Measurements from ENCODE around the gene C11orf16.
"Not testable (repeated sequence)": the region's sequence is repeated elsewhere in the genome, so short reads cannot be mapped to it uniquely, and the experiment has no call there.

Gene C11orf16, protein sequence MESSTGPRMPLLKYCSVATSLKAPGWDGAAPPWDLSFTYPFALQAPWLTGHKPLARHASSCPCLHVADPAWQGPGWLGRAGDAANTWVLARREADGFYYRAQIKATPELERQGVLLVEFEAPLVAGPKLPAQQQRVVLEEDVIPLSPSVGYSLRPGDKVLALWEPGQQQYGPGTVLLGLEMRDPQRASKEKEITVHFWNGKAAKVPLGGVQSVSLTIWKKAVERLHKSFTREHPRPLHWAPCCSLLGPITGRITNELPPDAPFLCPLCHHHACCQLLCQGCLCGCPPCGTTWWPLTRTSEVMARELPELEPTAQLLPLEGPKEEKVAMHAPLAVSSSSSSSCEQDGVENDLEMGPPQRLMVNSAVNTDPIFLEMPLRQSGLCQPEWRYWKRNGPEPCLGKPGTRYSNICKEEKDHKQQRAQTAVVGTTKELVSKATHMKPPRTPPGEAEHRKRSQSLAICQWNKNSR

DNA sequence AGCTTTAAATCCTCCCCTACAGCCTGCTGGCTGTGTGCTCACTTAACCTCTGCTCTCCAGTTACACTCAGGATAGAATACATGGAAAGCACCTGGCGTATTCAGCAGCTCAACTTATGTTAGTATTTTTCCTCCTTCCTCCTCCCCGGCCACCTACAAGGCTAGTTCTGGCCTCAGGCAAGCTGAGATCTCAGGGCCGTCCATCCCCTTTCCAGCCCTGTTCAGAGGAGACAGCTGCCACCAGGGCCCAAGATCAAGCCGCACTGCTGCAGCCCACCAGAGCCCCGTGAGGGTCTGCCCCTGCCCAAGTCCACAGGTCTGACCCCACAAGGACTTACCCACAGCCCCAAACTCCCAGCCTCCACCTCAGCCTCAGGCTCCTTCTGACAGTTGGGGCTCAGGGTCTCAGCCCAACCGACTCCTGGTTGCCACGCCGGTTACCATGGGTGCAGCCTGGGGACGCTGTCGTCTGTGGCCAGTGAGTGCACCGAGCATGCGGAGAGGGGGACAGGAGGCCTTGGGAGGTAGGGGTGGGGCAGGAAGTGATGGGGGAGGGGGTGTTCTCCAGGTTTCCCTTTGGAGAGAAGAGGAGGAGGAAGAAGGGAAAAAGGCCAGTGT, at the start of gene C11orf16:
TSS of gene C11orf16 (minus strand) at position 384 of the 617 bp plus-strand sequence. CDS start 639 bp downstream, outside the sequence.
- DNase-seq = no peak

DNA sequence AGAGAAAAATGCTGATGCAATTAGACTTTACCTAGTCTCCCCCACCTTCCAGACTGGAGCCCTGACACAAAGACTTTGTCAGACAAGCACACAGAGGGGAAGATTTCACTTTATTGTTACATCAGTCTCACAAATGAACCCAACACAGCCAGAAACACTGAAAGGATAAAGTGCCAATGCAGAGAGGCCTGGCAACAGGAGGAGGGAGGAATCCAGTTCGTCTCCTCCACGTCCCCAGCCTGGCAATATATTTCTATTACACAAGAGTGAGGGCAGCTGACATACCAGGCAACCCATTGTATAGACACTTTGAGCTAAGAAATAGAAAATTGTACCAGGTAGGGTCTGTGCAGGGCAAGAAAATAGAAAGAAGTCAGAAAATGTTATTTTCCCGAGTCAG, 47.7 kb upstream of the C11orf16 start:
- DNase-seq = no peak

DNA sequence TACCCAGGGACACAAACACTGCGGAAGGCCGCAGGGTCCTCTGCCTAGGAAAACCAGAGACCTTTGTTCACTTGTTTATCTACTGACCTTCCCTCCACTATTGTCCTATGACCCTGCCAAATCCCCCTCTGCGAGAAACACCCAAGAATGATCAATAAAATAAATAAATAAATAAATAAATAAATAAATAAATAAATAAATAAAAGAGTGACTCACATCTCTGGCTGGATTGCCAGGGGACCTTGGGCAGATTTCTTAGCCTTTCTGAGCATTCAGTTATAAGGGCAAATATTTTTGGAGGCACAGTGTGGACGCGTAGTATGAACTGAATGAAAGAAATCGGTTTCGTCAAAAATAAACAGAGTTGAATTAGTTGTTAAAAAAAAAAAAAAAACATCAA, 46.6 kb upstream of the C11orf16 start:
- not testable (repeated sequence) for DNase-seq

DNA sequence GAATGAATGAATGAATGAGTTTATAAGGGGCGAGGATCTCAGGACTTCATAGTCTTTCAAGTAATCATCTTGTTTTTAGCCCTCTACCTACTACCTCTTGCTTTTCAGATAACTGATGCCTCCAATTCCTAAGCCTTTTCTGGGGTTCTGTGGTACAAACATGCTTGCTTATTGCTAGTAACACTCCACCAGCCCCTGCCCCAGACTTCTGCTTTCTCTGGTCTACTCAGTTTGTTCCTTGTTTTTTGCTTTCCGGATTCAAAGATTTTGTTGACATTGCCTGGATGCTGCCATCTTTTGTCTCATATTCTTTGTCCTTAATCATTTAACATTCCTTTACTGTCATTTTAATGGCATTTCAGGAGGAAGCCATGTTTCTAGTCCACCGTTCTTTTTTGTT, 40.4 kb upstream of the C11orf16 start:
- DNase-seq = peak in 2 of 3 donors; percentile 30 to 50

DNA sequence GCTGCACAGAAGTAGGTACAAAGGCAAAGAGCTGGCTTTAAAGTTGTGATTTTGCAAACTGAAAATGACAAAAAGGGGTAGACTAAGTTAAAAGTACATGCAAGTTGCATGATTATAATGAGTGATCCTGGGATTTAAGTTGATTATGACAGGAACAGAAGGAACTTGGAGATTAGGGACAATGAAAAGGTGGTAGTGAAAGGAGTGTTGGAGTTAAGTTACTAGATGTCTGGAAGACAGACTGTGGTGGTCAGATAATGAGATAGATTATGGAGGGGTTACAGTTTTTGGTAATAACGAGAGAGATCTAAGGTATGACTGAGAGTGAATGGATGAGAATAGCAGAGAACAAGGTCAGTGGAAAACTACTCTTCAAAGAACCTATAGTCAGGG, 39.2 kb upstream of the C11orf16 start:
- DNase-seq = no peak

DNA sequence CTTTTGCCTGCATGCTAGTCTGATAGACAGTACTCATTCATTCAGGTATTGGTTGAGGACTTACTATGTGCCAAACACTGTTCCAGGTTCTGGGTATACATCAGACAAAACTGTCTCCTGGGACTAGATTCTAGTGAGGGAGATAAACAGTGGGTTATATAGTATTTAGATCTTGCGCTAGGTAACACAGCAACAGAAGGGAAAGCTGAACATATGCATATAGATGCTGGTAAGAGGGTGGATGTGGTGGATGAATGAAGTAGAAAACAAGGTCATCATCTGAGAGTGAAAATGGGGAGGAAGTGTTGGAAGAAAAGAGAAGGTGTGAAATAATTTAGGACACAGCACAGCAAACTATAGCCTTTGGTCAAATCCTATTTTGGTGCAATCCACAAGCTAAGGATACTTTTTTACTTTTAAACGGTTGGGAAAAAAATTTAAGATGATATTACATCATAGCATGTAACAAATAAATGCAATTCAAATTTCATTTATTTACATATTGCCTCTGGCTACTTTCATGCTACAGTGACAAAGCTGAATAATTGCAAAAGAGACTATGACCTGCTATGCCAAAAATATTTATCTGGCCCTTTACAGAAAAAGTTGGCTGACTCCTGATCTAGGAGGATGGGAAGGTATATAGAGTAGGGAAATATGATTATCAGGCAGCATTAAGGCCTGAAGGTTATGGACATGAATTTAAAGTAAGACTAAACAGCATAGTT, 38.6 kb upstream of the C11orf16 start:
- DNase-seq = no peak

DNA sequence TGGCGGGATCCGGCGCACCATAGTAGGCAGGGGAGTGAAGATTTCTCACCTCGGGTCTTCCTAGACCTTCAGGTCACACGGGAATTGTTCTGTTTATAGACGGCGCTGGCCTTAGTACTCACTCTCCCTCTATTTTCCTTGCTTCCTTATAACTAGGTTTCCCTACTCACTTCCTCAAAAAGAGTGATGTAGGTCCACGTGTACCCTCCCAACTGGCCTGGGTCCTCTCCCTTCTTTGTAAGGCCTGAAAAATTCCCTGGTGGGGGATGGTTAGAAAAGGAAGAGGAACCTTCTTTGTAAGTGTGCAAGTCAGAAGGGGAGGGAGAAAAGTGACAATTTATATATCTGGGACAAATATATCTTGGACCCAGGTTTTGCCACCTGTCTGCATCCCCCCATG, 34.4 kb upstream of the C11orf16 start:
- peak; percentile 81 to 87 (median 86) for DNase-seq

DNA sequence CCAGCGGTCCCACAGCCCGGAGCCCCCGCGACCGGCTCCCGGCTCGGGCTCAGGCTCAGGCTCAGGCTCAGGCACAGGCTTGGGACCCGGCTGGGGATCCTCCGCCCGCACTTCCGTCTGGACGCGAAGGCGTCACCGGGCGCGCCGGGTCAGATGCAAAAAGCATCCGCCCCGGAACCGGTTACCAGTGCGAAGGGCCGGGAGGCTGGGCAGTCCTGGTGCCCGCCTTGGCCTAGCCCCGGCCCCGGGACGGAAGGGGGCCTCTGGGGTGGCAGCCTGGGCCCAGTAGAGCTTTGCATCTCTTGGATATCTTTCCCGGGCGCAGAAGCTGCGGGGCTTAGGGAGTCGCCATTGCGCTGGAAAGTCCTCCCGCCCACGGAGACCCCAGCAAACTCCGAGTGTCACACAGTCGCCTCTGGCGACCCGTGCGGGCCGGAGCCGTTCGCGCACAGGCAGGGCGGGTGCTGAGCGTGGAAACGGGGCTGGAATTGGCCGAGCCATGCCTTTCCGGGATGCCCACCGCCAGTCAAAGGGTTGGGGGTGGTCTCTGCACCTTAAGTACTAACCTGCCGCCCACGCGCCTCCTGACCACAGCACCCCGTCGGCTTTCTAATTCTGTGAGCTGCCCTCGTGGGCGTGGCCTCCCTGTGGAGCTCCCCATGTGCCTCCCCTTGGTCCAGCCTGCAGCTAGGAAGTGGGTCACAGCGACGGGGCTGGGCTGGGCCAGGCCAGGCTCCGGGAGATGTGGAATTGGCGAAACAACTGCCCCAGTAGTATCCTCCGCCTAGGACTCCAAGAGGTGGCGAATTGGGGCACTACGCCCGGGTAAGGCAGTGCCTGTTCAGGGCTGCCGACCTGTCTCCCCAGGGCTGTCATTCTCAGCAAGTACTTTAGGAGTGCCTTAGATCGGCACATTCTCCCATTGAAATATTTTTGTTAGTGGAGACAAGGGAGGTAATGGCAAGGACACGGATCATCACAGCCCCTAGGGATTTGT, 31.9 kb upstream of the C11orf16 start, which contains the start of gene TMEM9B:
TSS of gene TMEM9B (minus strand) at position 119 of the 997 bp plus-strand sequence. CDS start 129 bp downstream, outside the sequence.
- DNase-seq = peak; percentile 92 to 96 (median 96)

DNA sequence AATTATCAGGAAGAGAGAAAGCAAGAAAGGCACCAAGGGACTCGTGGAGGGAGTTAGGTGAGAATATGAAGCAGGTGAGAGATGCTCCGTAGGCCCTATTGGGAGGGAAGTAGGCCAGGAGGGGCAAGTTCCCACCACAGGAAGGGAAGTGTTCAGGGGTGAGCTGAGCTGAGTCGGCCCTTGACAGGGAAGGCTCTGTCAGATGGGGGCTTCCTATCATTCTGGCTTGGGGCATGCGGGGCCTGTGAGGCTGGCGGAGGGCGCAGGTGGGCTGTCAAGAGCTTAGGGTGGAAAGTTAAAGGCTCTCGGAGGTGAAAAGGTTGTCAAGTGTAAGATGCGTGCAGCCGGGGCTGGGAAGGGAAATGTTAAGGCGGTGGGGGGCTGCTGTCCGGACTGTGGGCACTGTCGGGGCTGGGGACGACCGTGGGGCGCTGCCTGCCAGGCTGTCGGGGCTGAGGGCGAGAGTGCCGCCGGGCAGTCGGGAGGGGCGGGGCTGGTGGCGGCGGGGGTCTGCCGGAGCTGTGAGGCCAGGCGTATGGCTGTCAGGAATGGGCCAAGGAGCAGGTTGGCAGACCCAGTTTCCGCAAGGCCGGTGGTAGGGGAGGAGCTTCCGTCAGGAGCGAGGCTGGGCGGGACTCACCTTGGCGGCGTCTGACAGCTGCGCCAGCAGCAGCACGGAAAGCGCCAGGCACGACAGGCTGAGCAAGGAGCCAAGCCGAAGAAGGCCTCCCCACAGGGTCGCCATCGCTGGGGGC, 31.0 kb upstream of the C11orf16 start:
- peak in 1 of 3 donors; percentile 20 for DNase-seq

DNA sequence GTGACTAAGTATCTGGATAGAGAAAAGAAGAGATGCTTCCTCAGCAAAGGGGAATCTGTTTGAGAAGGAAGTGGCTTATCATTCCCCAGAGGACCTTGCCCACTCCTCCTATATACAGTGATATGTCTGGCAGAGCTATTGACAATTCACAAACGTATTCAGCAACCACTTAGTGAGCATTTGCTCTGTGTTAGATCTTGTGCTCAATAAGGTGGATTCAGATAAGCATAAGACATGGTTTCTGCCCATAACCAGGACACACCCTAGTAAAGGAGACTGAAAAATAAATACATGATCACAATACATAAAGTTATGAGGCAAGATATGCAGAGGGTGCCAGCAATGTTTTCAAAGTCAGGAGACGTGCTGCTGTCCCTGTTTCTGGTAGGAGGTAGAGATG, 30.1 kb upstream of the C11orf16 start:
- DNase-seq = no peak

DNA sequence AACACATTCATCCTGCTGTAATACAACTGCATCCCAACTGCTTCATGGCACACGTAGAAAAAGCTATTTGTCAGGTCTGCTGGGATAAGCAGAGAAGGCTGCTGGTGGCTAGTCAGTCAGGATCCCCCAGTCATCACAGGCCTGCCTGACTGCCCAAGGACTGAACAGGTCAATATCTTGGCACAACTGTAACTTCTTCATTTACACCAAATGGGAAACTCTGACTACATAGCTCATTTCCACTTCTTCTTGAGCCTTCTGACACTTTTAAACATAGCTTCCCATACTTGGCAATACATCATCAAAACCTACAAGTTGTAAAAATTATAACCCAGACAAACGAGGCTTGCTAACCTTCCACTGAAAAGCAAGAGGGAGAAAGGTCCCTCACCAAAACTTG, 28.7 kb upstream of the C11orf16 start:
- peak; percentile 46 to 57 (median 56) for DNase-seq

DNA sequence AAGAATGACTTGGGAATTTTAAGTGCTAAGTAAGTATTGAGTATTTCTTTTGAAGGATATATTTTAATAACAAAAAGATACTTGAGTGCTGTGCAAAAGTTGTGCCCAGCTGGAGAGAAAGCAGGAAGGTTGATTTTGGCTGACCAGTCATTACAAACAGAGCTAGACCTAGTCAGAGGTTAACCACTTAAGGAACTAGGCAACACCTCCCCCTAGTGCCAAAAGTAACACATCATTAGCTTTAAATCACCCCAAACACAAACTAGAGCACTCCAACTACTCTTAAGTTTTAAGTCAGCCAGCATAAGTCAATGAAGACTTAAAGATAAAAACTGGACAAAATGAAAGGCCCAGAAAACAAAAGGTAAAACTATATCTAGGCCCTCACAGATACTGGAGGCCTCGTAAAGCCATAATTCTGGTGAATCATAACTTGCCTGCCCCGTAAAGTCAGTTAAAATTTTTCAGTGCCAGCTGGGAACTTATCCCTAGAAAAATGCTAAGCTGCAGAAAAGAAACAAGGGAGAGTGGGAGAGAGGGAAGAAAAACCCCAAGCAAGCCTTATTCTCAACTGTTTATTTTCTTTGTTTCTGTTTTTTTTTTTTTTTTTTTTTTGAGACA, 26.9 kb upstream of the C11orf16 start:
- DNase-seq = peak; percentile 84 to 87 (median 84)

DNA sequence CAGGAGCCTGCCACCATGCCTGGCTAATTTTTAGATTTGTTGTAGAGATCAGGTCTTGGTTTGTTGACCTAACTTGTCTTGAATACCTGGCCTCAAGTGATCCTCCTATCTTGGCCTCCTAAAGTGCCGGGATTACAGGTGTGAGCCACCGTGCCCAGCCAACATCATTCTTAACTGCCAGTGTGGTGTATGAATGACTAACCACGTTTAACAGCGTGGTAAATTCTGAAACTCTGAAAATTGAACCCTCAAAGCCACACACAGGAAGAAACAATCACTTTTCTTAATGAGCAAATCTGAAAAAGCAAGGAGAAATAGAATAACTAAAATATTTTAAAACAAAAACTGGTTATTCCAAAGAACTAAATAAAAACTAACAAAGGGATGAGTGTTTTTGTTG, 24.1 kb upstream of the C11orf16 start:
- DNase-seq = no peak

DNA sequence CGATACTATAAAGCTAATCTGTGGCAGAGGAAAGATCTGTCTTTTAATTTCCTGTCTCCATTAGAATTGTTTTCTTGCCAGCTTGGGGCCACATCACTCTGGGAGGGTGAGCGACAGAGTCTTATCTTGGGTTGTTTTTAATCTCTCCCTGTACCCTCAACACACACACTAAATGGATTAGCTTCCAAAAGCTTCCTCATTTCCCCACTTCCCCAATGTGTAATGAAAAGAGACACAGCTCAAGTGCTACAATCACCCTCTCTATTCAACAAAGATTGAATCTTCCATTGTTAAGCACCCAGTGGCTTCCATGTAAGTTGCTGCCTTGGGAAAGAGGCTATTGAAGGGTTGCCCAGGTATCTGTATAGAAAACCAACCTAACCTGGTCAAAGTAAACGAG, 16.1 kb upstream of the C11orf16 start:
- DNase-seq = peak in 1 of 3 donors; percentile 25

DNA sequence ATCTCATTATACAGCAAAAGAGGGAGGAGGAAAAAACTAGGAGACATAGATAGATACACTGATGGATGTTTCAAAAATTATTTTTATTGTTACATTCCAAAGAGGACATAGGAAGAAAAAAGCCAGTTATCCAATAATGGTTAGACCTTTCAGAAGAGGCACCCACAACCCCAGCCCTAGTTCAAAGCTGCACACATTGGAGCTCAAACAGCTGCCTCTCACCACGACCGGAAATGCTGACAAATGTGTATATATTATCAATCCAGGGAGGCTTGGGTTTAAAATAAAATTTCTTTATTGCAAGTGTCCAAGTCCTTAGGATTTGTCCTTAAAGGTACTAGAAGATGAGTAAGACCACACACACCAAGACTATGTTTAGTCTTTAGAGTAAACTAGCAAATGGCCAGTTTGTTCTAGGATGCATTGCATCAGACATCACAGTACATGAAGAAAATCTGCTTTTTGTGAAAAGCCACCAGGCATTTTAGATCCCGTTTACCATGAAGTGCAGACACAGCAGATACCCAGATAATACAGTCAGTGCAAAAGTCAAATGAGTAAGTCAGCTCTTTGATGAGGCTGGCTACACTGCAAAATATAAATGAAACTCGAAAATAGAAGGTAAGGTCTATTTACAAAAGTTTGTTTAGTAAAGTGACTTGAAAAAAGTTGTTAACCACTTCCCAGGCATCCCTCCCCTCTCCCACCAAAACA, 14.6 kb upstream of the C11orf16 start:
- DNase-seq = no peak

DNA sequence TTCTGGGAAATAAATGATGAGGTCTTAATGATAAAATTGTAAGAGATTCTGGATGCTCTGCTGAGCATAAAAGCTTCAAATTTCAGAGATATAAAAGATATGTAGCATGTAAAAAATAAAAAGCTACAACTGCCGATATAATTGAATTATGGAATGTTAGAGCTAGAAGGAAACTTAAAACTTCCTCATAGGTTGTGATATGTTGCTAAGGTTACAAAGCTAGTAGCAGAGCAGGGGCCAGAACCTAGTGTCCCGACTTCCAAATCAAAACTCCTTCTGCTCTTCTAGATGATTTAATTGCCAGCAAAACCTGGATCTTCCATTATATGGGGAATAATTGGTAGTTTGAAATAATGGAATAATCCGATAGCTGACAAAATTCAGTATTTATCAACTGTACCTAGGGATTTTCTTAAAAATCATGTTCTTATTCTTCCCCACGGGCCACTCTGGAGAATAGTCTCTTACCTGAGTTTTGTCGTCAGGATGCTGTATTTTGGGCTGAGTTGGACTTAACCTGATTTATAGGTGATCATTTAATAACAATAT, 9.8 kb upstream of the C11orf16 start, which contains the start of gene ASCL3:
TSS of gene ASCL3 (minus strand) at position 499 of the 549 bp plus-strand sequence. CDS start 4,855 bp downstream, outside the sequence.
- no peak for DNase-seq

DNA sequence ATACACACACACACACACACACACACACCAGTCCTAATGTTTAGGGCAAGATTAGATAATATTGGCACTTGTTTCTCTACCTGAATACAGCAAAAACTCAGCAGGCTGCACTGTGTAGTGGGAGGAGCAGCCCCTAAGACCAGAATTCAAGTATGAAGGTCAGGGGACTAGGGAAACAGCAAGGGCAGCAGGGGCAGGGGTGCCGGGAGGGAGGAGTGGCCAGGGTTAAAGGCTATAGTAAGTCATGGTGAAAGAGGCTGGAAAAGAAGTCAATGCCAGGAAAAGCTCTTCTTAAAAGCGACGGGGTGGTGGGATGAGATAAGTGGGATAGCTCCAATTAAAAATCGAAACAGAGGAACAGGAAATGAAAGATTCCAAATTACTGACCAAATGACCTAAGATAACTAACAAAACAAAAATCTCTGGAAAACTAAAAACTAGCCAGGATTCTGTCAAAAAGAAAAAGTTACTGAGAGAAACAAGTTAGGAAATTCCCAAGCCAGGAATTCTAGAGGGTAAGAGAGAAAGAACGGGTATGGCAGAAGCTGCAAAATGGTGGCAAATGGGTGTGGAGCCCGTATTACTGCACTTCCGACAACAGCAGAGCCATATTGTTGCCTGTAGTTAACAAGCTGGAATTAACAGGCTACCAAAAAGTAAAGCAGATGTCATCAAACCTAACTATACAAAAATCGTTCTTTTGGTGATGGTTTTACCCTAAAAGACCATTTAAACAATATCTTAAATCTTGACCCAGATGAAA, 8.8 kb upstream of the C11orf16 start:
- DNase-seq = no peak

DNA sequence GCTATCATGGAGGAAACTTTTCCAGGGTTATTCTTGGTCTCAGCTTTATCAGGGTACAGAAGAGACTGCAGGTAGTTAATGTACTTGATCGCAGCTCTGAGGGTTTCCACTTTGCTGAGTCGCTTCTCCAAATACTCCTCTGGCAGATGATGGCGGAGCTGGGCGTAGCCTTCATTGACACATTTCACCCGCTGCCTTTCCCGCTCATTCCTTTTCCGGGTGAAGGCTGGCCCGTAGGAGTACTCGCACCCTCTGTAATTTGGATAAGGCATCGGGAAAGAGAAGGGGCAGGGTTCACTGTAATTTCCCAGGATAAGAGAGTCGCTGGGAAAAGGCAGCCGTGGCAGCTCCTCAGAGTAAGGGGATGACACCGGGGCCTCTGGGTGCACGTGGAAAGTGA, 4.9 kb upstream of the C11orf16 start:
- no peak for DNase-seq

DNA sequence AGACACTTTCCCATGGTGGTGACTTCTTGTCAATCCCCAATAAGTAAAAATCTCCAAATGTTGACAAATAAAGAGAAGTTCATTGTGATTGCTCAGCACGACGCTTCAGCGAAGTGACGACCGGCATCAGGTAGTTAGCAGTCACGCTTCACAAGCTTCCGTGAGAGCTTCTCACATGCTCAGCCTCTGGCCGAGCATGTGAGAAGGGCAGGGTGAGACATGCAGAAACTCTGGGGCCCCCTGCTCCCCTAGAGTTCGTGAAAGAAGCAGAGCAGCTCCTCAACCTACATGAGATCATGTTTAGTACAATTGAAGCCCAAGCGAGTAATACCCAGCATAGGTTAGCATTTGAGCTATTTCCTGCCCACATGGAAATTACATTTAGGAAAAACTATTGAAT, 4.4 kb upstream of the C11orf16 start:
- DNase-seq = no peak
